ENCODE results near the gene TFAP2B.

Gene TFAP2B

GRCh38 chr6:50818673-50819072 lies at the start of gene TFAP2B:
TFAP2B (plus strand) TSS chr6:50818871; CDS start chr6:50818892, 21 bp downstream.
- no peak for DNase-seq

GRCh38 chr6:50778696-50779095 lies 40.0 kb upstream of the TFAP2B start:
- no peak for DNase-seq

- DNase-seq: no peak
These were observed 38.3 kb upstream of the TFAP2B start for GRCh38 chr6:50780382-50780781.

GRCh38 chr6:50785921-50786320 lies 32.8 kb upstream of the TFAP2B start:
- no peak for DNase-seq

GRCh38 chr6:50791900-50792508 lies 26.7 kb upstream of the TFAP2B start:
- DNase-seq: no peak

- DNase-seq: no peak
These were observed 25.9 kb upstream of the TFAP2B start for GRCh38 chr6:50792771-50793170.

GRCh38 chr6:50795574-50795973 lies 23.1 kb upstream of the TFAP2B start:
- no peak for DNase-seq

GRCh38 chr6:50804283-50804682 lies 14.4 kb upstream of the TFAP2B start:
- no peak for DNase-seq

- DNase-seq: no peak
These were observed 11.6 kb upstream of the TFAP2B start for GRCh38 chr6:50807035-50807434.

GRCh38 chr6:50815436-50816114 lies 3.1 kb upstream of the TFAP2B start:
- DNase-seq: no peak

GRCh38 chr6:50816115-50816675 lies 2.5 kb upstream of the TFAP2B start:
- DNase-seq: peak; percentile 47

- DNase-seq: no peak
These were observed 1.6 kb upstream of the TFAP2B start for GRCh38 chr6:50816947-50817645.

GRCh38 chr6:50817646-50817950 lies 1.1 kb upstream of the TFAP2B start:
- no peak for DNase-seq

- no peak for DNase-seq
These were observed 651 bp upstream of the TFAP2B start for GRCh38 chr6:50818020-50818419.

- DNase-seq: no peak
These were observed 814 bp downstream of the TFAP2B start for GRCh38 chr6:50819466-50819903.

- DNase-seq: no peak
These were observed 1.5 kb downstream of the TFAP2B start for GRCh38 chr6:50819904-50820868.

GRCh38 chr6:50820869-50821264 lies 2.2 kb downstream of the TFAP2B start:
- DNase-seq: no peak

- DNase-seq: no peak
These were observed 2.9 kb downstream of the TFAP2B start for GRCh38 chr6:50821441-50822077.

GRCh38 chr6:50822078-50822476 lies 3.4 kb downstream of the TFAP2B start:
- no peak for DNase-seq

- no peak for DNase-seq
These were observed 4.6 kb downstream of the TFAP2B start for GRCh38 chr6:50823094-50823920.

GRCh38 chr6:50824552-50824951 lies 5.9 kb downstream of the TFAP2B start:
- no peak for DNase-seq
